Mesenchymal stem cell (in vitro differentiated cells and primary cell): Measurements from ENCODE around the gene ITGAL.
"Not testable (repeated sequence)": the region's sequence is repeated elsewhere in the genome, so short reads cannot be mapped to it uniquely, and the experiment has no call there.

ENCODE experiments used
- DNase-seq: peaks from one replicate; pipeline ENCODE4 v3.0.0-alpha.2; 2013
- H2AFZ ChIP-seq: one replicate; pipeline ENCODE4 v1.6.1; 2013; ENCODE audit warnings: low read depth, mild to moderate bottlenecking, control low read depth, inconsistent platforms, low read length, moderate library complexity
- H2AK5ac ChIP-seq: 2 replicates; pipeline ENCODE4 v1.6.1; 2013; ENCODE audit warnings: low read length, moderate library complexity, mild to moderate bottlenecking, inconsistent platforms; ENCODE audit not compliant: severe bottlenecking
- H2BK120ac ChIP-seq: one replicate; pipeline ENCODE4 v1.6.1; 2013; ENCODE audit warnings: low read depth, mild to moderate bottlenecking, inconsistent platforms, low read length, moderate library complexity
- H2BK12ac ChIP-seq, 2 experiments: one replicate each; pipeline ENCODE4 v1.6.1; 2013; ENCODE audit warnings: inconsistent platforms in 2 of 2, low read length in 2 of 2, mild to moderate bottlenecking in 2 of 2, moderate library complexity in 2 of 2, control low read depth in 1 of 2
- H2BK15ac ChIP-seq: one replicate; pipeline ENCODE4 v1.6.1; 2013; ENCODE audit warnings: mild to moderate bottlenecking, low read depth, inconsistent platforms; ENCODE audit not compliant: poor library complexity, severe bottlenecking
- H2BK5ac ChIP-seq: 2 replicates; pipeline ENCODE4 v1.6.1; 2013; ENCODE audit warnings: low read depth, mild to moderate bottlenecking, low read length, control low read depth, inconsistent platforms; ENCODE audit not compliant: poor library complexity, severe bottlenecking
- H3K14ac ChIP-seq, 2 experiments: one replicate each; pipeline ENCODE4 v1.6.1; 2013; ENCODE audit warnings: inconsistent platforms in 2 of 2, low read length in 2 of 2, control low read depth in 1 of 2, mild to moderate bottlenecking in 1 of 2, moderate library complexity in 1 of 2
- H3K18ac ChIP-seq, 2 experiments: one replicate each; pipeline ENCODE4 v1.6.1; 2013; ENCODE audit warnings: inconsistent platforms in 2 of 2, low read length in 2 of 2, control low read depth in 1 of 2, low read depth in 1 of 2, mild to moderate bottlenecking in 1 of 2
- H3K23ac ChIP-seq, 2 experiments: one replicate each; pipeline ENCODE4 v1.6.1; 2013; ENCODE audit warnings: inconsistent platforms in 2 of 2, low read length in 2 of 2, mild to moderate bottlenecking in 2 of 2, moderate library complexity in 2 of 2, control low read depth in 1 of 2
- H3K27ac ChIP-seq: 2 replicates; pipeline ENCODE4 v1.5.1; 2013; ENCODE audit warnings: mild to moderate bottlenecking, moderate library complexity, low read length, control low read depth, inconsistent platforms; ENCODE audit not compliant: poor library complexity, severe bottlenecking
- H3K27me3 ChIP-seq, 2 experiments: 2 replicates each; pipeline versions ENCODE4 v1.6.1 to v1.7.0; 2013; ENCODE audit warnings: low read length in 2 of 2, mild to moderate bottlenecking in 2 of 2, moderate library complexity in 2 of 2, control low read depth in 1 of 2, inconsistent platforms in 1 of 2; ENCODE audit not compliant: control insufficient read depth in 1 of 2, insufficient read depth in 1 of 2
- H3K36me3 ChIP-seq, 2 experiments: 2 replicates each; pipeline versions ENCODE4 v1.6.1 to v1.7.0; 2013; ENCODE audit warnings: low read length in 2 of 2, control low read depth in 1 of 2, inconsistent platforms in 1 of 2, low read depth in 1 of 2, mild to moderate bottlenecking in 1 of 2; ENCODE audit not compliant: insufficient read depth in 2 of 2, control insufficient read depth in 1 of 2
- H3K4ac ChIP-seq, 2 experiments: one replicate each; pipeline ENCODE4 v1.6.1; 2013; ENCODE audit warnings: inconsistent platforms in 2 of 2, low read length in 2 of 2, mild to moderate bottlenecking in 2 of 2, moderate library complexity in 2 of 2, control low read depth in 1 of 2, low read depth in 1 of 2
- H3K4me1 ChIP-seq: 2 replicates; pipeline ENCODE4 v1.6.1; 2013; ENCODE audit warnings: low read depth, low read length, control low read depth; ENCODE audit not compliant: control insufficient read depth, insufficient read depth
- H3K4me2 ChIP-seq: 2 replicates; pipeline ENCODE4 v1.6.1; 2013; ENCODE audit warnings: low read length, mild to moderate bottlenecking, inconsistent platforms; ENCODE audit not compliant: poor library complexity, severe bottlenecking
- H3K4me3 ChIP-seq, 2 experiments: 2 replicates each; pipeline versions ENCODE4 v1.5.1 to v1.7.0; 2013; ENCODE audit warnings: low read length in 2 of 2, mild to moderate bottlenecking in 2 of 2, control low read depth in 1 of 2, low read depth in 1 of 2; ENCODE audit not compliant: insufficient read depth in 1 of 2
- H3K79me1 ChIP-seq: replicated peaks from 2 replicates; pipeline ENCODE4 v1.6.1; 2013; ENCODE audit warnings: mild to moderate bottlenecking, control low read depth, low read length, inconsistent platforms; ENCODE audit not compliant: poor library complexity, severe bottlenecking
- H3K9ac ChIP-seq: 2 replicates; pipeline ENCODE4 v1.7.0; 2013; ENCODE audit warnings: mild to moderate bottlenecking, low read length, moderate library complexity
- H3K9me3 ChIP-seq: 2 replicates; pipeline ENCODE4 v1.7.0; 2013; ENCODE audit warnings: mild to moderate bottlenecking, low read length; ENCODE audit not compliant: control insufficient read depth
- H4K8ac ChIP-seq: one replicate; pipeline ENCODE4 v1.6.1; 2013; ENCODE audit warnings: inconsistent platforms, mild to moderate bottlenecking, low read length, moderate library complexity
- H4K91ac ChIP-seq: one replicate; pipeline ENCODE4 v1.6.1; 2013; ENCODE audit warnings: mild to moderate bottlenecking, low read length, inconsistent platforms
- WGBS: methylation state at CpG from one replicate; pipeline ENCODE4 v1.1.7; 2013; ENCODE audit warnings: mixed read lengths; 5-methylcytosine and 5-hydroxymethylcytosine counted together

ITGAL gene

DNA sequence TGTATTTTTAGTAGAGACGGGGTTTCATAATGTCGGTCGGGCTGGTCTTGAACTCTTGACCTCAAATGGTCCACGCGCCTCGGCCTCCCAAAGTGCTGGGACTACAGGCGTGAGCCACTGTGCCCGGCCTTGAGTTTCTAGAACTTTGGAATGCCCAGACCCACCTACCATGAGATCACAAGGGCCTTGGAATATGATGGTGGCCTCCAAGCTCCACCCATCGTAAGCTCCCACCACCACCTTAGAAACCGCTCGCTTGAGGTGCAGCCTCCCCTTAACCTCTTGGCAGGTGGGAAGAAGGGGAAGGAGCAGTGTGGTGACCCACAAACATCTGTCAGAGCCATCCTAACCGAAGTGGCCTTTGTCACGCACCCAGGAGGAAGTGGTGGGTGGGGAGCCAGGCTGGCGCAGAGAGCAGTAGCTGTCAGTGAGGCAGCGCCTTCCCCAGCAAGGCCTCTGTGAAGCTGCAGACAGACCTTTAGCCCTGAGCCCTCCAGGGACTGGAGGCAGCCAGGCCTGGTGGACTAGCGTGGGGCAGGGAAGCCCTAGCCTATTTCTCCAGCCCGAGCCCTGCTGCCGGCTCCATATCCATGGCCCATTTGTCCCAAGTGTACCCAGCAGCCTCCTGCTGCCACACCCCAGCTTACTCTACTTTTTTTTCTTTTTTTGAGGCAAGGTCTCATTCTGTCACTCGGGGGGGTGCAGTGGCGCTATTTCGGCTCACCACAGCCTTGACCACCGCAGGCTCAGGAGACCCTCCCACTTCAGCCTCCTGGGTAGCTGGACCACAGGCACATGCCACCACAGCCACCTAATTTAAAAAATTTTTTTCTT is 13.8 kb upstream of the ITGAL start:
- no peak overlapping the region for H4K8ac ChIP-seq
- no peaks in the 10 kb centered on the region for H3K9me3 ChIP-seq
- no peak overlapping the region for H2AFZ ChIP-seq
- H4K91ac ChIP-seq = no peak overlapping the region
- no peak overlapping the region for H2BK5ac ChIP-seq
- H3K4ac ChIP-seq = no peak overlapping the region
- no peak overlapping the region for H3K4me3 ChIP-seq
- no peak for DNase-seq
- no peak overlapping the region for H3K4me2 ChIP-seq
- H3K14ac ChIP-seq = no peak overlapping the region
- no peak overlapping the region for H3K23ac ChIP-seq
- H2BK12ac ChIP-seq = no peak overlapping the region
- H3K27me3 ChIP-seq = peaks cover 4 to 9% of the 10 kb centered on the region in 2 experiments
- no peak overlapping the region for H2BK120ac ChIP-seq
- H3K79me1 ChIP-seq = no peaks in the 10 kb centered on the region
- no peaks in the 10 kb centered on the region for H3K36me3 ChIP-seq
- no peak overlapping the region for H2AK5ac ChIP-seq
- no peak overlapping the region for H2BK15ac ChIP-seq
- H3K27ac ChIP-seq = no peak overlapping the region
- peaks cover 2% of the 10 kb centered on the region for H3K4me1 ChIP-seq
- H3K18ac ChIP-seq = no peak overlapping the region
- H3K9ac ChIP-seq = no peak overlapping the region
- 90% methylated on average over 21 of the region's 22 CpGs for WGBS

GRCh38 chr16:30459456-30459855 is 13.1 kb upstream of the ITGAL start:
- 88% methylated on average over 11 of the region's 11 CpGs for WGBS
- Histone ChIP-seq H2AK5ac (no peak overlapping the region), H2AFZ (no peak overlapping the region), H3K18ac (no peak overlapping the region), H3K4me1 (peaks cover 2% of the 10 kb centered on the region), H3K9ac (no peak overlapping the region), H4K91ac (no peak overlapping the region), H3K27me3 (peaks cover 0 to 4% of the 10 kb centered on the region in 2 experiments), H3K4ac (no peak overlapping the region), H3K9me3 (no peaks in the 10 kb centered on the region), H3K23ac (no peak overlapping the region), H3K79me1 (no peaks in the 10 kb centered on the region), H2BK5ac (no peak overlapping the region), H3K14ac (no peak overlapping the region), H4K8ac (no peak overlapping the region), H3K27ac (no peak overlapping the region), H3K4me2 (no peak overlapping the region), H2BK120ac (no peak overlapping the region), H2BK12ac (no peak overlapping the region), H3K36me3 (no peaks in the 10 kb centered on the region), H2BK15ac (no peak overlapping the region), H3K4me3 (no peak overlapping the region)
- DNase-seq = no peak

- not testable (repeated sequence) for H3K14ac ChIP-seq, H2AK5ac ChIP-seq, H2BK12ac ChIP-seq, H3K9ac ChIP-seq, H3K9me3 ChIP-seq, H3K23ac ChIP-seq, H2AFZ ChIP-seq, H4K91ac ChIP-seq, H3K27ac ChIP-seq, H3K18ac ChIP-seq, H2BK5ac ChIP-seq, H3K79me1 ChIP-seq, H3K4me1 ChIP-seq, H3K4me2 ChIP-seq, H4K8ac ChIP-seq, DNase-seq, H2BK120ac ChIP-seq, H2BK15ac ChIP-seq, H3K4ac ChIP-seq, H3K4me3 ChIP-seq, H3K36me3 ChIP-seq, H3K27me3 ChIP-seq
- 86% methylated on average over 4 of the region's 5 CpGs for WGBS
Measured at GRCh38 chr16:30461426-30461825, 11.1 kb upstream of the ITGAL start.

GRCh38 chr16:30464078-30464477 is 8.5 kb upstream of the ITGAL start:
- Histone ChIP-seq H4K91ac (no peak overlapping the region), H2AFZ (no peak overlapping the region), H3K4me2 (no peak overlapping the region), H3K18ac (no peak overlapping the region), H3K79me1 (no peaks in the 10 kb centered on the region), H3K4me1 (no peaks in the 10 kb centered on the region), H3K36me3 (no peaks in the 10 kb centered on the region), H3K14ac (no peak overlapping the region), H3K9me3 (no peaks in the 10 kb centered on the region), H2BK15ac (no peak overlapping the region), H4K8ac (no peak overlapping the region), H3K23ac (no peak overlapping the region), H2BK12ac (no peak overlapping the region), H3K9ac (no peak overlapping the region), H2AK5ac (no peak overlapping the region), H3K27me3 (no peaks in the 10 kb centered on the region), H3K4ac (no peak overlapping the region), H3K27ac (no peak overlapping the region), H2BK5ac (no peak overlapping the region), H2BK120ac (no peak overlapping the region), H3K4me3 (no peak overlapping the region)
- no peak for DNase-seq
- 95% methylated on average over 7 of the region's 7 CpGs for WGBS
